Stimulated activated CD4-positive, alpha-beta T cell treated with anti-CD3 and anti-CD28 coated beads, TNF-alpha, amount 100 ng/mL, for 48 hours (primary cell): Measurements from ENCODE around the gene KLHL40.

ENCODE experiments used
- DNase-seq, 3 donors: peaks; one replicate each; pipeline ENCODE4 v3.0.0-alpha.2; 2020; ENCODE audit warnings: low read depth in 3 of 3

The KLHL40 gene

DNA sequence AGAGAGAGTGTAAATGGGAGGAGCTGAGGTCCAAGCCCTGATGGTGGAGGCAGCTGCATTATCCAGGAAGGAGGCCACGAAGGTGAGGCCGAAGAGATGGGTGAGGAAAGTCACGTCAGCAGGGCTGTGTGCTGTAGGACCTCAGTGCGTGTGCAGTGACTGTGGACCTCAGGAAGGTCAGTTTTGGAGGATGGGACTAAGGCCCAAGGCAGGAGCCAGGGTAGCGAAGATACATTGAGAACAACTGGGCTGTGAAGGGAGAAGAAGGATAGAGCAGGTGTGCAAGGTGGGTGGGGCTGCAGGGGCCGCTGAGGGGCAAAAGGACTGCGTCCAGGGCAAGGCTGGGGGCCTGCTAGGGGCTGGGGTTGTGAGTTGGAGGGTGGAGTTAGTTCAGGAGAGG is 4.9 kb downstream of the KLHL40 start:
- no peak for DNase-seq

DNA sequence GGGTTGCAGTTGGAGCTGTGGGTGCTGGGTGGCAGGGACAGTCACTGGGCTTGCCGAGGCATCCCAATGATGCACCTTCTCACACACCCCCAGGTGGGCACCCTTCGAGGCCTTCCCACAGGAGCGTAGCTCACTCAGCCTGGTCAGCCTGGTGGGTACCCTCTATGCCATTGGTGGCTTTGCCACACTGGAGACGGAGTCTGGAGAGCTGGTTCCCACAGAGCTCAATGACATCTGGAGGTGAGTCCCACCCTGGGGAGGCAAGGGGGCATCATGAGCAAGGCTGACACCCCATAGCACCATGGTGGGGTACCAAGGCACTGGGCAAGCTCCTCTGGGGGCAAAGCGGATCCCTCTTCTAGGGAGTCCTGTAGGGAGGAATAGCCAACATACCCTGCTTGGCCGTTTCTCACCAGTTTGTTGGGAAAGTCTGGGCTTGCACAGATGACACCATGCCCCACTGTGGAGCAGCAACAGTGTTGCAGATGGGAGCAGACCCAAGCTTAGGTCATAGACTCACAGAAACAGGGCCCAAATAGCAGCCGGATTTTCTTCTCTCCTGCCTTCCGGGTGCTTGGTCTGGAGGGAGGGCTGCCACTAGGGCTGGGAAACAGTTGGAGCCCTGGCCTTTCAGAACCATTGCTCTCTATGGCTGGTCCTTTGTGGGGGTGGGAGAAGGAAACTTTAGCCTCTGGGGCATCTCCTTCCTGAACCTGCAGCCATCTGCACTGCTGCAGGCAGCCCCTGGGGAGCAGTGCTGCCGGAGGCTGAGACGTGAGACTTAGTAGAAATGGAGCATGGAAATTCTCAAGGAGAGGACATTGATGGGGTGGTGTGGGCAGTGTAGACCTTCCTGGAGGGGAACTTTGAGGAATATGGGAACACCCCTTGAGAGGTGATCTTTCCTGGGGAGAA is 5.7 kb downstream of the KLHL40 start:
- DNase-seq: no peak

DNA sequence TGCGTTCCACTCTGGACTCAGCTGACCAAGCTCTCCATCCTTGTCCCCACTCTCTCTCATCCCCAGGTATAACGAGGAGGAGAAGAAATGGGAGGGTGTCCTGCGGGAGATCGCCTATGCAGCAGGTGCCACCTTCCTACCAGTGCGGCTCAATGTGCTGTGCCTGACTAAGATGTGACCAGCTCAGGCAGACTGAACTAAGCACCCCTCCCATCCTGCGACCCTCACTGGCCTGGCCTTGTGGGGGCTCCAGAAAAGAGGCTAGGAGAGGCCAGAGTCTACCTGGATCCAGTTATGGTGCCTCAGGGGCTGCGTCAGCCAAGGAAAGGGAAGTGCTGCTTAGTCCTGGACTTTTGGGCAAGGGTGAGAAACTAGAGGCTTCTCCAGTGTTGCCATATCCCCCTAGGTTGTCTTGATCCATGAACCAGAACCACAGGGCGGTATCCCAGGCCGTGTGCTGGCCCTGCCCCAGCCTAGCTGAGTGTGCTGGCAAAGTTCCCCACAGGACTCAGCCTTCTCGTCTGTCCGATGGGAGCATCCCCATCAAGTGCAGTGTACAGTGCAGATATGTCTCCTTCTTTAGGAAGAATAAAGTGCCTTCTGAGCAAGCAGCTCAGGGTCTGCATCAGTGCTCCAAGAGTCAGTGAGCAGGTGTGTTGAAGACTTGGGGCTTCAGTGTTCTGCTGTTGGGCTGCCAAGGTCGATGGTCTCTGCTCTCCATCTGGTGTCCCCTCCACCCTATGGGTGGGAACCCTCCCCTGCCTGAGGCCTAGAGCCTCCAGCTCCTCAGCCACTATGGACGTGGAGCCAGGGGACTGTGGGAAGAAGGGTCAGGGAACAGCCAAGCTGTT is 6.7 kb downstream of the KLHL40 start:
- no peak for DNase-seq

DNA sequence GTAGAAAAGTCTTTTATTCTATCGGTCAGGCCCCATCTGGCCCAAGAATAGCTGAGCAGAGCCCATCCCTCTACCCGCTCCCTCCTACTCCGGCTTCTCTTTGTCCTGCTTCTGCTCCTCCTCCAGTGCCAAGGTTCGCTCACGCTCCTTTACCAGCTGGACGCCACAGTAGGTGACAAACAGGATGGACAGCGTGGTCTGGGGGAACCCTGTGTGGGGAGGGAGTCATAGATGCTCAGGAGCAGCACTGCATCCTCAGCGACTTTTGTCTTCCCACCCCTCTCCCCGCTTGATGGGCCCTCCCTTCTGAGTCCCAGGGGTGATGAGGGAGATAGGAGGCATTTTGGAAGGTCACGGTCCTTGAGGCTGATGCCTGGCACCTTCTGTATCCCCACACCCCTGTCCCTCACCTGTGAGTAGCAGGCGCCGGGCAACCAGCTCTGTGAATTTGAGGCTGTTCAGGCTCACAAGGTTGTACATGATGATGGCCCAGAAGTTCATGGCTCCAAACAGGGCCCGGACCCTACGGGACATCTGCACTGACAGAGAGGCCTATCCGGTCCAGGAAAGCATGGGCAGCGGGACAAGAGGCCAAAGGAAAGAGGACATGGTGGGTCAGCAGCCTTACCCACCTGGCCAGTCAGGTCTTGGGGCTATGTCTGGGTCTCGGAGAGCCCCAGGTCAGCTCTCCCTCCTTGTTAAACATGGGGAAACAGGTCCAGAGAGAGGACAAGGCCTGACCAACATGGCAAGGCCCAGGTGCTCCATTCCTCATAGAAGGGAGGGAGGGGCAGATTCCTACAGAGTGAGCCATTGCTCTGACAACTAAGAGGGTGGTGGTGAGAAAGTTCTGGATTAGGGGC is 7.6 kb downstream of the KLHL40 start:
- no peak for DNase-seq

DNA sequence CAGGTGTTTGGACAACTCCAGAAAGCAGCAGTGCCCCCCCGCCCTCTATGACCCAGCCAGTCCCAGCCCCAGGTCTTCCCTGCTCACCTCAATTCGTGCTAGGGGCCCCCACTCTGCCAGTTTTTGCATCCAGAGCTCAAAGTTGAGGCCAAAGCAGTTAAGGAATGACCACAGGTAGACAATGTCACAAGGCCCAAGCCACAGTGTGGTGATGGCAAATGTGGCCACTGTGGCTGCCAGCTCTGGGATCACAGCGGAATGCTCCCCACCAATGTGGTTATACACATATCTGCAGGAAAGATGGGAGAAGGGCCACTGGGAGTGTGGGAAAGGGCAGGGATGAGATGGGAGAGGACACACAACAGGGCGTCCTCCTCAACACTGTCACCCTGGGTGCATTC is 8.2 kb downstream of the KLHL40 start:
- DNase-seq: no peak

DNA sequence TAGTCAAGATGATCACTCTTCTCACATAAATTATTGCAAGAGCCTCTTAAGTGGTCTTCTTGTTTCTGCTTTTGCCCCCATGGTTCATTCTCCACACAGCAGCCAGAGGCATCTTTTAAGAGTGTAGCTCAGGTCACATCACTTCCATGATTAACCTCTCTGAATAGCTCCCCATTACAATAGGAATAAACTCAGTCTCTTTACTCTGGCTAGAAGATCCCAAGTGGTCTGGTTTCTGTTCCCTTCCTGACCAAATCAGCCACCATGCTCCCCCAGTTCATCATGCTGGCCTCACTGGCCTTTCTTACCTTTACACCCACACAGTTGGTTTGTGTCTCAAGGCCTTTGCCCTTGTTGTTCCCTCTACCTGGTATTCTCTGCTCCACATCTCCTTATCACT is 9.0 kb downstream of the KLHL40 start:
- no peak for DNase-seq

DNA sequence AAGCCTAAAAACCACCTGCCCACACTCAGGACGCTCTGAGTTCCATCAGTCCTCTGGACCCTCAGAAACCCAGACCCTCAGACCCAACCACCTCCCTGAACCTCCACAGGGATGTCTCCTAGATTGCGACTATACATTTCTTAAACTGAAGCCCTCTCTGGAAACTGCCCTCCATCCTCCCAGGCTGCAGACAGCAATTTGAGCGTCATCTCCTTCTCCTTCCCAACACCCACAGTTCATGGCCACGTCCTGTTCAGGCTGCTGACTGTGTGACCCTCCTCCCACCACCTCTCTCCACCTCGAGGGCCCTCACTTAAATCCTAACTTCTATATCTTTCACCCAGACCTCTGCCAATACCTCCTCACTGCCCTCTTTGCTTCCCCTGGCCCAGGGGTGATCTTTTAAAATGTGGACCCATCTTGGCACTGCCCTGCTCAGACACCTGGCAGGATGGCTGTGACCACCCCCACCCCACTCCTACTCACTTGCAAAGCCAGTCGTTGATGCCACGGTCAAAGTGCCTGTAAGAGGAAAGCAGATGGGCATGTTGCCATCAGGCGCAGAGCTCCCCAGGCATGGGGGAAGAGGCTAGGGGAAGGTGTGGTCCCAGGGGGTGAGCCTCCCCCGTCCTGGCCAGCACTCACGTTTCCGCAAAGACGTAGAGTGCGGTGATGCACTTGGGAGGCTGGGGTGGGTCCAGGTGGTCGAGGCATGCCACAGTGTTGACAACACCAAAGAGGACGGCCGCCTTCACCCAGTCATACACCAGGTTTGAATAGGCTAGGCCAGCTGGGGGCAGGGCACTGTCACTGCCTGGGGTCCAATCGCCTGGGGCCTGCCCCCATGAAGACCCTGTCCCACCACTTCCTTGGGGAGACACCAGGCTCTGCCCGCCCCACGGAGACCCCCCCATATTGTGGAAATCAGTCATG is 11.3 kb downstream of the KLHL40 start:
- no peak for DNase-seq

DNA sequence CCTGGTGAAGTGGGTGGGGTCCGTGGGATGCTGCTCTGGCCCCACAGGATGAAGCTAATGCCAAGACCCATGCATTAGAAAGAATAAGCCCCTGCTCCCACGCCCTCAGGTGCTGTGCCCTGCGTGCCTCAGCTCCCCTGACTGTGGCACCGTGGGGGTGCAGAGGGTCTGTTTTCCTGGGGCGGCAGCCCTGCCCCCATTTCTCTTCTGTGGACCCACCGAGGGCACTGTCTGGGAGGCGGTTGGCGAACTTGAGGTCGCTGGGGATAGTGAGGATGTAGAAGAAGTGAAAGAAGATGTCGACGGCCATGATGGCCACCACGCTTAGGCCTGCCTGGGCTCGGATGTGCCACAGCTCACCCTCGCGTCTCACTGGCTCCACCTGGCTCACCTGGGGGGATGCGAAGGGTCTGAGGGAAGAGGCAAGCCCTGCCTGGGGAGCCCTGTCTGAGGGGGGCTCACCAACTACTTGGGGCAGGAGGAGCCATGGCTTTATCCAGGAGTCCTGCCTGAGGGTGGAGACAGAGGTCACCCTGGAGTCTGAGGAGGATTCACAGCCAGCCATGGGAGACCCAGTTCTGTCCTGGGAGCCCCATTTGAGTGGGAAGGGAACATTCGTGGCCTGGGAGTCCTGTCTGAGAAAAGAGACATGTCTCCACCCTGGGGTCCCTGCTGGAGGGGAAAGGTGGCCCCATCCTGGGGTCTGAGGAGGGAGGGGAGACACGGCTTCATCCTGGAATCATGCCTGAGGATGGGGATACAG is 12.1 kb downstream of the KLHL40 start:
- DNase-seq: no peak

DNA sequence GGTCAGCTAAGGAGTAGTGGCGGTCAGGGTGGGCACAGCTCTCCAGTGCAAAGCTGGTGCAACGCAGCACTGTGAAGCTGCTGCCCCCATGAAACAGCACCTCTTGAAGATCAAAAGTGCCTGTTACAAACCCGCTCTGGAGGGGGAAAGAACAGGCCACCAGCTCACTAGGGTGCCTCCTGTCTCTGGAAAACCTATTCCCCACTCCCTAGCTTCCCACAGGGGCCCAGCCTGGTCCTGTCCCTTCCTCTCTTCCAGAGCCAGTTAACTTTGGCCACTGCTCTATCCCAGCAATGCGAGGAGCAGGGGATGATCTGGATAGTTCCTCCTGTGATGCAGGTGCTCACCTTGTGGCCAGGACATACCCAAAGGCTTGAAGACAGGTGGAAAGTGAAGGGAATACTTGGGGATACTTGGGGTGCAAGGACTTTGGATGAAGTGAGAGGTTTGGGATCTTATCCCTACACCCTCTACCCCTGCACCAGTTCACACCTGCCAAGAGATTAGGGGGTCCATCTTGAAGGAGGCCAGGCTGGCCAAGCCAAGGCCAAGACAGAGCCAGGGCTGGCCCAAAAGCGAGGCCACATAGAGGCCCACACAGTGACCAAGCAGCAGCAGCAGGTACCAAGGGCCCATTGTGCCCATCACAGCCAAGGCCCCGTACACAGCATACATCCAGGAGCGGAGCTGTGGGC is 13.0 kb downstream of the KLHL40 start:
- DNase-seq: no peak

DNA sequence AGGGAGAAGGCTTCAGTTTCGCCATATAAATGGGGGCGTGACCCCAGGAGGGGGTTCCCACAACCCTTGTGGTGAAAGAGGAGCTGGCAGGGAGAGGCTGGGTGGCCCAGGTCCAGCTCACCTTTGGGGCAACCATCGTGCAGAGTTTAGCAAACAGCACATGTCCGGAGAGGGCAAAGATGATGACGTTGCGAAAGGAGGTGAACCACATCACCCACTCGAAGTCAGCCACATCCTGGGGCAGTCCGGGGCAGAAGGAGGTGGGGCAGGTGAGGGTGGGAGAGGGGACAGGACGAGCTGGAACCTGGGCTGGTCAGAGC is 13.5 kb downstream of the KLHL40 start:
- DNase-seq: no peak

DNA sequence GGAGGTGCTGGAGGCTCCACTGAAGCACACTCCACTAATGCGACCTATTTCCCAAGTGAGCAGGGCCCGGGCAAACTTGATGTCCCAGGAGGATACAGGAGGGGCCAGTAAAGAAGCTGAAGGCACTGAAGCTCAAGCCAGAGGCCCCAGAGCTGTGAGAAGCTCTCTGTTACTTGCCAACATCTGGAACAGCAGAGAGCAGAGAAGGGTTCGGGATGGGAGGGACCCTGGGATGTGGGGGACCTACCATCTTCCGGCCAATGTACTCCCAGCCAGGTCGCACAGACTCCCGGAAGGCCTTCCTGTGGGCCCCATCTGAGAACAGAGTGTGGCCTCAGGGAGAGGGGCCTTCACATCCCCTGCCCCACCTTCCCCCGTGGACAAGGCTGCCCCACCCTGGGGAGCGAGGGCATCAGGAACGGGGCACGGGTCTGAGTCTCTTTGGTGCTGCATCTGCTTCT is 14.2 kb downstream of the KLHL40 start:
- DNase-seq: no peak

DNA sequence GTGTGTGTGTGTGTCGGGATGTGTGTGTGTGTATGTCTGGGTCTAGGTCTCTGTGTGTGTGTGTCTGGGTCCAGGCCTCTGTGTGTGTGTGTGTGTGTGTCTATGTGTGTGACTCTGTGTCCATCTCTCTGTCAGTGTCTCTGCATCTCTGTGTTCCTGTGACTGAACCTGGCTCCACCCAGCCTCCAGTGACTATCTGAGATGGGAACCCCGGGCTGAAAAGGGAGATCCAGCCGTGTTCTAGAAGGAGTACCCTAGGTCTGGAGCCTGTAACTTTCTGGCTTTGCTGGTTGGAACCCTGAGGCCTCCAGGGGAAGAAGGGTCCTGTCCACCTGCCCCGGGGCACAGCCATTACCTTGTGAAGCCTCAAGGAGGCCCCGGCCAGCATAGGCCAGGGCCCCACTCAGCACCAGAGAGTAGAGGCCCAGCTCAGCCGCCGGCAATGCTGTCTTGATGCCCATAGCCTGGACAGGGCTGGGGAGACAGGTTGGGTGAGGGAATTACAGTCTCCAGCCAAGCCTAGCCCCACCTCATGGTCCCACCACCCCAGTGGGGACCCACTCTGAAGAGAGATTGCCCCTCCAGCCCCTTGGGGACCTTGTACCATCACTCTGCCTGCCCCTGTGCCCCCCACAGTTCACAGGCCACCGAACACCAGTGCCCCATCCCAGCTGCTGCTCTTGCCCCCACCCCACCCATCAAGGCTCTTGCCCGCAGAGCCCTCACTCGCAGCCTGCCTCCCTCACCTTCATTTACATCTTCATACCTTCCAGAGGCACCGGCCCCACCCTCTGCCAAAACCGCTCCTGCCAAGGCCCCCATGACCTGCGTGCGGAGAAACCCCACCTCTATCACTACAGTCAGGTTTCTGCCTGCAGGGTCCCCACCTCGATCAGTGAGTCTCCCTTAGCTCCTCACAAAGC is 15.3 kb downstream of the KLHL40 start:
- DNase-seq: no peak

DNA sequence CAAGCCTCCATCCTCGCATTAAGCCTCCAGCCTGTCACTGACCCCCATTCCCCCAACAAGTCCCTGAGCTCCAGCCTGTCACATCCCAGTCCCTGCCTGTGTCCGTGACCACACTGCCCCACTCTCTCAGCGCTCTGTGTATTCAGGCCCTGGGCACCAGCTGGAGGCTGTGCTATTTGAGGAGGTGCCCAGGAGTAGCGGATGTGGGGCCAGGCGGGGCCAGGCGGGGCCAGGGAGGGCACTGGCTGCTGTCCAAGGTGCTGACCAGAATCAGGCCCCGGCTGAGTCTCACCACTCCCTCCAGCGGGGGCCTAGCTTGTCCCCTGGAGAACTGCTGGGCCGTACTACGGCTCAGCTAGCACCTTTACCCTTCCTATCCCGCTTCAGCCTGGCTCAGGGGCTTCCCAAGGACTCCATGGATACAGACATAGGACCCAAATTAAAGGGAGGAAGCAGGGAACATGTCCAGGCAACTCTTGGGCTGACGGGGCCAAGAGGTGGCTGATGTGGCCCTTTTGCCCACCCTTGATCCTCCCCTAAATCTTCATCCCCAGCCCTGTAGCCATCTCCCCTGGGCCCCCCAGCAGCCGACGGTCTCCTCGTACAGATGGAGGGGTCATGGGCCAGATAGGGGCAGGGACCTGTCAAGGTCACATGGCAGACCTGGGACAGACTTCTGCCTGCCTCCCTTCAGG is 16.2 kb downstream of the KLHL40 start:
- peak in 2 of 3 donors; percentile 34 to 53 for DNase-seq

DNA sequence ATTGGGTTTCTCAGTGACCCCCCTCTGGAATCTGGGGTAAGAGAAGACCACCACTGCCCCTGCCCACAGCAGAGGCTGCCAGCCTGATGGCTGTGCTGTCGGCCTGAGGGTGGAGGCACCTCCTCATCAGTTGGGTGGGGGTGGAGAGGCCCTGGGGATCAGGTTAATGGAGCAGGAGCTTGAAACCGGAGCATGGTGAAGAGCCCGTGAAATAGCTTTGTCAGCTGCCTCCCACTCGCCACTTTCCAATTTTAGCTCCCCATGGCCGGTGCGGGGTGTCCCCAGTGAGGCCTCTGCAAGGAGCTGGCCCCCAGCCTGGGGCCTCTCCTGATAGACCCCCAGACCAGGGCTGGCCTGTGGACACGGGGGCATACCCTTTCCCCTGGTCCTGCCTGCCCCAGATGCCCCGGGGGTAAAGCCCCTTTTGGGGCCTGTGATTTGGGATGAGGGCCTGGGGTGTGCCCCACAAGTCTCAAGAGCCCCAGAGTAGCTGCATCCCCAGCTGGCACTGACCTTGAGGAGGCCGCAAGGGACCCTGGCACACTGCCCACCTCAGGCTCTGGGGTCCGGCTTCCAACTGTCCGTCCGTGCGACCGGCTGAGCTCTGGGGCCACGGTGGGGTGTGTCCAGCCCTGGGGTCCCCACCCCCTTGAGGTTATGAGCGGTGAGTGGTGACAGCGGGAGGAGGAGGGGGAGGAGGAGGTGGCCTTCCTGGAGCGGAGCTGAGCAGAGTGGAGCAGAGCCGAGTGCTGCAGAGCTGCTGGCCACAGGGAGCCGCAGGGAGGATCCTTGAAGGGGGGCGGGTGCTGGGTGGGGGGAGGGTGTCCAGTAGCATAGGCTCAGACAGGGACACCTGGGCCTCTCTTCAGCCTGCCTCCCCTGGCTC is 17.0 kb downstream of the KLHL40 start, which contains the start of gene HHATL:
HHATL (minus strand) TSS at position 733 of the 886 bp plus-strand sequence. CDS start 1,972 bp downstream, outside the sequence.
- DNase-seq: no peak

DNA sequence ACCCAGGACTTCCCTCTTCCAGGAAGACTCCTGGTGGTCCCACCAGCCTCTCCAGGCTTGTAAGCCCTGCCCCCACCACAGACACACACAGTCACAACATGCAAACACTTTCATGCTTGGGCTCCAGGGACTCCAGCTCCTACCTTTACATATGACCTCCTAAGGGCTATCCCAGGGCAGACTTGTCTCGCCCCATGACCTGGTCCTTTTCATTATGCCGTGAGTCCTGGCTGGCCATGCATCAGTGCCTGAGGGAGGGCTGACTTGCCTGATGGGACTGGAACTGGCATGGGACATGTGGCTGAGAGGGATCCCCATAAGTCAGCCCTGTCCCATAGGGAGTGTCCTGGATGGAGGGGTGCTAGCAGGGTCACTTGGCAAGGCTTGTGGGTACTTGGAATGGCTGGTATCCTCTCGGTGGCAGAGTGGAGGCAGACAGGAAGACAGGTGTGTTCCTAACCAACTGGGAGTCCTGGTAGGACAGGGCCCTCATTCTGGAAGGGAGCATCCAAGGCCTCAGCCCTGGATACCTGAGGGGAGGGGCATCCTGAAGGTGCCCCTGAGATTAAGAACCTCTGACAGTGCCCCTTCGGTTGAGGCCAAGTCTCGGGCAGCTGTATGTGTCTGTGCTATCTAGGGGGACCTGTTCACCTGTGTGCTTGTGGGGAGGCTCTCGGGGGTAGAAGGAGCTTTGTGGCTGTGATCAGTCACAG is 17.8 kb downstream of the KLHL40 start:
- DNase-seq: no peak

DNA sequence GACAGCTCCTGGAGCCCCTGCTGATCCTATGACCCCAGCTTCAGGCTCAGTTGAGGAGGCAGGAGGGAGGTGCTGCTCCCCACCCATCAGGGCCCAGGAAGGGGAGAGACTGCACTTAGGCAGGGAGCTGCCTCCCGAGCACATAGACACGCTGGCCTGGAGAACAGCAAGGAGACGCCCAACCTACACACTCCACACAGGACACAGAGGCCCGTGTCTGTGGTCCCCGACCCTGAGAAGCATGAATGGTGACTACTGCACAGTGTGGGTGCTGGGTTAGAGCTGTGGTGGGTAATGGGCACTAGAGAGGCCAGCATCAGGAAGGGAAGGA is 18.3 kb downstream of the KLHL40 start:
- DNase-seq: no peak
